ENCODE results near the gene PRDM16. TPM values are rescaled to one million over a fixed set of nuclear protein-coding genes. Genes with fewer than 3 reads are reported as not detected.

The PRDM16 gene
- total and polyA plus RNA-seq, 2 of the 13 experiments (the other 11 are each of a cell fraction or from before 2014, with no cell fraction given): 0.15 to 0.81 TPM

DNA sequence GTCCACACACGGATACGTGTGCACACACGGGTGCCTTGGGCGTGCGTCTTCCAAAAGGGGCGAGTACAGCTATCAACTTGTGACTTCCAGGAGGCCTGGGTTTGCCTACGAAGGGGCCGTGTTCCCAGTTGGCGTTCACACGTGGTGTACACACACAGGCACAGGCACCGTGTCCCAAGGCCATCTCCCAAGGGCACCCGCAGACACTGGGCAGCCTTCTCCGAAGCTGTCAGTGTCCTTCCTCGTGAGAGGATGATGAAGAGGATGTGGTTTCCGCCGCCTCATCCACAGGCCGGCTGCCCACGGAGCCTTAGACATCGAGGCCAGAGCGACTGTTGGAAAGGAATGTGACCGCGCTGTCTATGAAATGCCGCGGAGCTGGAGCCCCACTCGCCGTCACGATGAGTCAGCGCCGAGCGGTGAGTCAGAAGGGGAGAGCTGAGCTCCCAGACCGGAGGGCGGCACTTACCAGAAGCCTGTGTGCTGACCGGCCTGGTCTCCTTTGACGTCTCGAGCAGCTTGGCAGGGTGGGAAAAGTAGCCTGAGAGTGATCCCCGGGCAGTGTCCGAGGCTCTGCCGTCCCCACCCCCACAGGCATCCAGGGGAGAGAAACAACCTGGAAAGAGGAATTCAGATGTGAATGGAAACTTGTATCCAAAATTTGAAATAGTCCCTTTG, 244.0 kb downstream of the PRDM16 start (continued):
- no peak for TF ChIP-seq SIX1 (CRISPR knock-in tag; IDR thresholded peaks at IDR 0.05; ENCODE audit: borderline replicate concordance)
- peak; percentile 19 to 71; a peak in 2 of 4 replicates for TF ChIP-seq MAFK (conservative IDR thresholded peaks at IDR 0.05 in 1 of 2, IDR thresholded peaks at IDR 0.05 in 1 of 2; ENCODE audit: low read length in 2 of 2)
- TF ChIP-seq, protein P1, sequence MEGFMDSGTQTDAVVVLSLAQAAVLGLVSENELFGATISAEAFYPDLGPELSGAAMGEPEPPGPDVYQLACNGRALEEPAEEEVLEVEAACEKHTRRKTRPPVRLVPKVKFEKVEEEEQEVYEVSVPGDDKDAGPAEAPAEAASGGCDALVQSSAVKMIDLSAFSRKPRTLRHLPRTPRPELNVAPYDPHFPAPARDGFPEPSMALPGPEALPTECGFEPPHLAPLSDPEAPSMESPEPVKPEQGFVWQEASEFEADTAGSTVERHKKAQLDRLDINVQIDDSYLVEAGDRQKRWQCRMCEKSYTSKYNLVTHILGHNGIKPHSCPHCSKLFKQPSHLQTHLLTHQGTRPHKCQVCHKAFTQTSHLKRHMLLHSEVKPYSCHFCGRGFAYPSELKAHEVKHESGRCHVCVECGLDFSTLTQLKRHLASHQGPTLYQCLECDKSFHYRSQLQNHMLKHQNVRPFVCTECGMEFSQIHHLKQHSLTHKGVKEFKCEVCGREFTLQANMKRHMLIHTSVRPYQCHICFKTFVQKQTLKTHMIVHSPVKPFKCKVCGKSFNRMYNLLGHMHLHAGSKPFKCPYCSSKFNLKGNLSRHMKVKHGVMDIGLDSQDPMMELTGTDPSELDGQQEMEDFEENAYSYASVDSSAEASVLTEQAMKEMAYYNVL (CRISPR knock-in tag; IDR thresholded peaks at IDR 0.05; ENCODE audit: borderline replicate concordance): no peak
- TF ChIP-seq, protein P2, sequence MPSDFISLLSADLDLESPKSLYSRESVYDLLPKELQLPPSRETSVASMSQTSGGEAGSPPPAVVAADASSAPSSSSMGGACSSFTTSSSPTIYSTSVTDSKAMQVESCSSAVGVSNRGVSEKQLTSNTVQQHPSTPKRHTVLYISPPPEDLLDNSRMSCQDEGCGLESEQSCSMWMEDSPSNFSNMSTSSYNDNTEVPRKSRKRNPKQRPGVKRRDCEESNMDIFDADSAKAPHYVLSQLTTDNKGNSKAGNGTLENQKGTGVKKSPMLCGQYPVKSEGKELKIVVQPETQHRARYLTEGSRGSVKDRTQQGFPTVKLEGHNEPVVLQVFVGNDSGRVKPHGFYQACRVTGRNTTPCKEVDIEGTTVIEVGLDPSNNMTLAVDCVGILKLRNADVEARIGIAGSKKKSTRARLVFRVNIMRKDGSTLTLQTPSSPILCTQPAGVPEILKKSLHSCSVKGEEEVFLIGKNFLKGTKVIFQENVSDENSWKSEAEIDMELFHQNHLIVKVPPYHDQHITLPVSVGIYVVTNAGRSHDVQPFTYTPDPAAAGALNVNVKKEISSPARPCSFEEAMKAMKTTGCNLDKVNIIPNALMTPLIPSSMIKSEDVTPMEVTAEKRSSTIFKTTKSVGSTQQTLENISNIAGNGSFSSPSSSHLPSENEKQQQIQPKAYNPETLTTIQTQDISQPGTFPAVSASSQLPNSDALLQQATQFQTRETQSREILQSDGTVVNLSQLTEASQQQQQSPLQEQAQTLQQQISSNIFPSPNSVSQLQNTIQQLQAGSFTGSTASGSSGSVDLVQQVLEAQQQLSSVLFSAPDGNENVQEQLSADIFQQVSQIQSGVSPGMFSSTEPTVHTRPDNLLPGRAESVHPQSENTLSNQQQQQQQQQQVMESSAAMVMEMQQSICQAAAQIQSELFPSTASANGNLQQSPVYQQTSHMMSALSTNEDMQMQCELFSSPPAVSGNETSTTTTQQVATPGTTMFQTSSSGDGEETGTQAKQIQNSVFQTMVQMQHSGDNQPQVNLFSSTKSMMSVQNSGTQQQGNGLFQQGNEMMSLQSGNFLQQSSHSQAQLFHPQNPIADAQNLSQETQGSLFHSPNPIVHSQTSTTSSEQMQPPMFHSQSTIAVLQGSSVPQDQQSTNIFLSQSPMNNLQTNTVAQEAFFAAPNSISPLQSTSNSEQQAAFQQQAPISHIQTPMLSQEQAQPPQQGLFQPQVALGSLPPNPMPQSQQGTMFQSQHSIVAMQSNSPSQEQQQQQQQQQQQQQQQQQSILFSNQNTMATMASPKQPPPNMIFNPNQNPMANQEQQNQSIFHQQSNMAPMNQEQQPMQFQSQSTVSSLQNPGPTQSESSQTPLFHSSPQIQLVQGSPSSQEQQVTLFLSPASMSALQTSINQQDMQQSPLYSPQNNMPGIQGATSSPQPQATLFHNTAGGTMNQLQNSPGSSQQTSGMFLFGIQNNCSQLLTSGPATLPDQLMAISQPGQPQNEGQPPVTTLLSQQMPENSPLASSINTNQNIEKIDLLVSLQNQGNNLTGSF (CRISPR knock-in tag; IDR thresholded peaks at IDR 0.05): no peak
- no peak for TF ChIP-seq ZNF816 (CRISPR knock-in tag; IDR thresholded peaks at IDR 0.05; ENCODE audit: borderline replicate concordance)
- TF ChIP-seq, protein P3, sequence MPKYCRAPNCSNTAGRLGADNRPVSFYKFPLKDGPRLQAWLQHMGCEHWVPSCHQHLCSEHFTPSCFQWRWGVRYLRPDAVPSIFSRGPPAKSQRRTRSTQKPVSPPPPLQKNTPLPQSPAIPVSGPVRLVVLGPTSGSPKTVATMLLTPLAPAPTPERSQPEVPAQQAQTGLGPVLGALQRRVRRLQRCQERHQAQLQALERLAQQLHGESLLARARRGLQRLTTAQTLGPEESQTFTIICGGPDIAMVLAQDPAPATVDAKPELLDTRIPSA (CRISPR knock-in tag; IDR thresholded peaks at IDR 0.05; ENCODE audit: borderline replicate concordance): no peak
- no peak for TF ChIP-seq ZNF569 (CRISPR knock-in tag; IDR thresholded peaks at IDR 0.05; ENCODE audit: borderline replicate concordance)
- no peak for TF ChIP-seq ZNF431 (CRISPR knock-in tag; IDR thresholded peaks at IDR 0.05; ENCODE audit: borderline replicate concordance, low read depth)
- TF ChIP-seq, protein P4, sequence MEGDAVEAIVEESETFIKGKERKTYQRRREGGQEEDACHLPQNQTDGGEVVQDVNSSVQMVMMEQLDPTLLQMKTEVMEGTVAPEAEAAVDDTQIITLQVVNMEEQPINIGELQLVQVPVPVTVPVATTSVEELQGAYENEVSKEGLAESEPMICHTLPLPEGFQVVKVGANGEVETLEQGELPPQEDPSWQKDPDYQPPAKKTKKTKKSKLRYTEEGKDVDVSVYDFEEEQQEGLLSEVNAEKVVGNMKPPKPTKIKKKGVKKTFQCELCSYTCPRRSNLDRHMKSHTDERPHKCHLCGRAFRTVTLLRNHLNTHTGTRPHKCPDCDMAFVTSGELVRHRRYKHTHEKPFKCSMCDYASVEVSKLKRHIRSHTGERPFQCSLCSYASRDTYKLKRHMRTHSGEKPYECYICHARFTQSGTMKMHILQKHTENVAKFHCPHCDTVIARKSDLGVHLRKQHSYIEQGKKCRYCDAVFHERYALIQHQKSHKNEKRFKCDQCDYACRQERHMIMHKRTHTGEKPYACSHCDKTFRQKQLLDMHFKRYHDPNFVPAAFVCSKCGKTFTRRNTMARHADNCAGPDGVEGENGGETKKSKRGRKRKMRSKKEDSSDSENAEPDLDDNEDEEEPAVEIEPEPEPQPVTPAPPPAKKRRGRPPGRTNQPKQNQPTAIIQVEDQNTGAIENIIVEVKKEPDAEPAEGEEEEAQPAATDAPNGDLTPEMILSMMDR (CRISPR knock-in tag; IDR thresholded peaks at IDR 0.05): 0 out of 2 replicates have a peak, but pooled peaks have one; percentile 11
- TF ChIP-seq, protein P5, sequence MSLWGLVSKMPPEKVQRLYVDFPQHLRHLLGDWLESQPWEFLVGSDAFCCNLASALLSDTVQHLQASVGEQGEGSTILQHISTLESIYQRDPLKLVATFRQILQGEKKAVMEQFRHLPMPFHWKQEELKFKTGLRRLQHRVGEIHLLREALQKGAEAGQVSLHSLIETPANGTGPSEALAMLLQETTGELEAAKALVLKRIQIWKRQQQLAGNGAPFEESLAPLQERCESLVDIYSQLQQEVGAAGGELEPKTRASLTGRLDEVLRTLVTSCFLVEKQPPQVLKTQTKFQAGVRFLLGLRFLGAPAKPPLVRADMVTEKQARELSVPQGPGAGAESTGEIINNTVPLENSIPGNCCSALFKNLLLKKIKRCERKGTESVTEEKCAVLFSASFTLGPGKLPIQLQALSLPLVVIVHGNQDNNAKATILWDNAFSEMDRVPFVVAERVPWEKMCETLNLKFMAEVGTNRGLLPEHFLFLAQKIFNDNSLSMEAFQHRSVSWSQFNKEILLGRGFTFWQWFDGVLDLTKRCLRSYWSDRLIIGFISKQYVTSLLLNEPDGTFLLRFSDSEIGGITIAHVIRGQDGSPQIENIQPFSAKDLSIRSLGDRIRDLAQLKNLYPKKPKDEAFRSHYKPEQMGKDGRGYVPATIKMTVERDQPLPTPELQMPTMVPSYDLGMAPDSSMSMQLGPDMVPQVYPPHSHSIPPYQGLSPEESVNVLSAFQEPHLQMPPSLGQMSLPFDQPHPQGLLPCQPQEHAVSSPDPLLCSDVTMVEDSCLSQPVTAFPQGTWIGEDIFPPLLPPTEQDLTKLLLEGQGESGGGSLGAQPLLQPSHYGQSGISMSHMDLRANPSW (CRISPR knock-in tag; IDR thresholded peaks at IDR 0.05; ENCODE audit: borderline replicate concordance): no peak
- TF ChIP-seq ZNF468 (CRISPR knock-in tag; IDR thresholded peaks at IDR 0.05): no peak
- no peak for TF ChIP-seq ZNF225 (CRISPR knock-in tag; IDR thresholded peaks at IDR 0.05)
- TF ChIP-seq HDAC1 (CRISPR knock-in tag; IDR thresholded peaks at IDR 0.05): no peak
- TF ChIP-seq EZH2 (conservative IDR thresholded peaks at IDR 0.05; ENCODE audit: low read depth, low read length): no peak
- TF ChIP-seq MZF1 (CRISPR knock-in tag; IDR thresholded peaks at IDR 0.05; ENCODE audit: borderline replicate concordance): no peak
- no peak for TF ChIP-seq RAD21 (CRISPR knock-in tag; IDR thresholded peaks at IDR 0.05)
